Transverse colon (tissue), 4 donors: ENCODE measurements around the gene TPH1. TPM values are rescaled to one million over a fixed set of nuclear protein-coding genes. Genes with fewer than 3 reads are reported as not detected.

Experiments
- DNase-seq: peaks from one replicate; pipeline ENCODE4 v3.0.0-alpha.2; 2019
- H3K27ac ChIP-seq, 4 donors: fragments of 200-600 bp; sonication (generic); 2 replicates each; pipeline ENCODE4 v1.5.1; 2016 to 2018; ENCODE audit warnings: inconsistent platforms in 4 of 4
- H3K27me3 ChIP-seq: fragments of 200-600 bp; sonication (generic); 2 replicates; pipeline ENCODE4 v1.5.1; 2017; ENCODE audit warnings: inconsistent platforms
- H3K36me3 ChIP-seq, 4 donors: fragments of 200-600 bp; sonication (generic); 2 replicates each; pipeline ENCODE4 v1.5.1; 2017 to 2019; ENCODE audit warnings: inconsistent platforms in 4 of 4
- H3K4me1 ChIP-seq, 4 donors: fragments of 200-600 bp; sonication (generic); 2 replicates each; pipeline ENCODE4 v1.5.1; 2017 to 2020; ENCODE audit warnings: inconsistent platforms in 4 of 4
- H3K4me3 ChIP-seq, 4 donors: fragments of 200-600 bp; sonication (generic); 1 replicate in 1 of 4; 2 replicates in 3 of 4; pipeline versions ENCODE4 v1.5.1 to v1.6.1; 2017 to 2019; ENCODE audit warnings: inconsistent platforms in 4 of 4
- H3K9me3 ChIP-seq, 2 donors: fragments of 200-600 bp; sonication (generic); 2 replicates each; pipeline ENCODE4 v1.5.1; 2017 to 2019; ENCODE audit warnings: inconsistent platforms in 2 of 2
- EP300 ChIP-seq: sonication (generic); formaldehyde crosslinking; IDR thresholded peaks from one replicate; pipeline ENCODE4 v1.6.1; 2017; ENCODE audit warnings: antibody characterized with exemption, low read depth
- POLR2A ChIP-seq: fragments of 450-650 bp; IDR thresholded peaks from one replicate; pipeline ENCODE4 v1.6.1; 2016; ENCODE audit warnings: antibody characterized with exemption, mild to moderate bottlenecking, moderate library complexity
- POLR2AphosphoS5 ChIP-seq, 3 donors: sonication (generic); formaldehyde crosslinking; IDR thresholded peaks; one replicate each; pipeline ENCODE4 v1.6.1; 2016; ENCODE audit warnings: antibody characterized with exemption in 3 of 3
- WGBS, 2 donors: methylation state at CpG; one replicate each; pipeline ENCODE4 v1.1.5; 2018; ENCODE audit warnings: low coverage in 1 of 2; 5-methylcytosine and 5-hydroxymethylcytosine counted together
- in situ Hi-C, 4 donors: fragments of 200-750 bp; cut with MboI; loops; one replicate each; pipeline versions ENCODE4 v1.15.0 to v1.15.1; 2017; ENCODE audit warnings: low sequenced_read_pairs in 3 of 4, low pct_ligation_motif_present in 1 of 4, low pct_unique_long_range_greater_than_20kb in 1 of 4
- intact Hi-C: fragments of 100-400 bp; cut with DNase I; formaldehyde crosslinking; loops from one replicate; pipeline ENCODE4 v1.15.1; 2023; ENCODE audit warnings: low total_unique reads
- total RNA-seq, 4 donors: library from RNA; depleted of rRNA; stranded (reverse); fragments of >200 nt; gene quantifications; one replicate each; pipeline ENCODE4 v1.1.0, GENCODE V29; 2016
- TF ChIP-seq, protein P1 (sequence below), 5 experiments: fragments of 200-600 bp in 3 of 5; fragments of 450-650 bp in 2 of 5; sonication (generic) in 3 of 5; IDR thresholded peaks; 1 replicate in 2 of 5; 2 replicates in 3 of 5; pipeline ENCODE4 v1.5.1; 2016 to 2017; ENCODE audit warnings: antibody characterized with exemption in 5 of 5, inconsistent platforms in 3 of 5, mild to moderate bottlenecking in 2 of 5, moderate library complexity in 1 of 5

Gene TPH1
- total RNA-seq, 4 donors from 2014 or later = 1.1 to 18.3 (median 8.5) TPM

DNA sequence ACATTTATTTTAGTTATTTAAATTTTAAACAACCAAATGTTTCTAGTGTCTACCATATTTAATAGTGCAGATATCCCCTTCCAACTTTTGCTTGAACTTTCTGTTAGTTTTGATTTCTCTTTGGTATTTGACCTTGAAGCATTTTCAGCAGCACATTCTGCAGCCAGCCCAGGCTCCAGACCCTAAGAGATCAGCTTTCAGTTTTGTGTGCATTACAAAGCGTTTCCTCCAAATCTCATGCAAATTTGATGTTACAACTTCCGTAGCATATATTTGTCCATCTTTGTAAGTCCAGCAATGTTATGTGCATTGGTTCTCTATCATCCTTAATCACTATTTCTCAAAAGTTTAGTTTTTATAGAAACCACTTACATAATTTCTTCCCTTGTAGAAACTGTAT lies 18.6 kb downstream of the TPH1 start:
- 67 to 77% methylated on average over 2 of the region's 2 CpGs for WGBS, 2 donors
- Histone ChIP-seq H3K4me3 (no peak overlapping the region), H3K36me3 (no peaks in the 10 kb centered on the region), H3K4me1 (no peaks in the 10 kb centered on the region), H3K27me3 (no peaks in the 10 kb centered on the region), H3K27ac (no peak overlapping the region), H3K9me3 (no peaks in the 10 kb centered on the region)
- no peak for TF ChIP-seq EP300
- no peak for TF ChIP-seq POLR2AphosphoS5 (IDR thresholded peaks at IDR 0.05)
- TF ChIP-seq, protein P1, sequence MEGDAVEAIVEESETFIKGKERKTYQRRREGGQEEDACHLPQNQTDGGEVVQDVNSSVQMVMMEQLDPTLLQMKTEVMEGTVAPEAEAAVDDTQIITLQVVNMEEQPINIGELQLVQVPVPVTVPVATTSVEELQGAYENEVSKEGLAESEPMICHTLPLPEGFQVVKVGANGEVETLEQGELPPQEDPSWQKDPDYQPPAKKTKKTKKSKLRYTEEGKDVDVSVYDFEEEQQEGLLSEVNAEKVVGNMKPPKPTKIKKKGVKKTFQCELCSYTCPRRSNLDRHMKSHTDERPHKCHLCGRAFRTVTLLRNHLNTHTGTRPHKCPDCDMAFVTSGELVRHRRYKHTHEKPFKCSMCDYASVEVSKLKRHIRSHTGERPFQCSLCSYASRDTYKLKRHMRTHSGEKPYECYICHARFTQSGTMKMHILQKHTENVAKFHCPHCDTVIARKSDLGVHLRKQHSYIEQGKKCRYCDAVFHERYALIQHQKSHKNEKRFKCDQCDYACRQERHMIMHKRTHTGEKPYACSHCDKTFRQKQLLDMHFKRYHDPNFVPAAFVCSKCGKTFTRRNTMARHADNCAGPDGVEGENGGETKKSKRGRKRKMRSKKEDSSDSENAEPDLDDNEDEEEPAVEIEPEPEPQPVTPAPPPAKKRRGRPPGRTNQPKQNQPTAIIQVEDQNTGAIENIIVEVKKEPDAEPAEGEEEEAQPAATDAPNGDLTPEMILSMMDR (IDR thresholded peaks at IDR 0.05) = no peak
- no peak for TF ChIP-seq POLR2A
- DNase-seq = no peak
- intact Hi-C loops = no loop called here
- in situ Hi-C loops = no loop called here

DNA sequence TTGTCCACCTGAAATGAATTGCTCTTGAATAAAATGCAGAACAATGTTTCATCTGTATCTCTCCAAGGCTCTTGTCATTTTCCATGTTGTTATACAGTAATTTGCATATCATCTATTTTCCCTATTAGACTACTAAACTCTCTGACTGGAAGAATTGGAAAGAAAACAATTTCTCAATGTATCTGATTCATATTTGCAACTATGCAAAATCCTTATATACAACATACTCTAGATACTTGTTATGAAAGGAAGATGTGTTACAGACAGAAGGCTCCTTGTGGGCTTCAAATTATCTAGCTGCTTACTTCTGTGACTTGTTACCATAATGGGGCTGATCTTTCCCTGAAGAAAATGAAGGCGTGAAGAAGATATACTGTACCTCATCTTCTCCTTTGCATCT lies 23.6 kb downstream of the TPH1 start:
- no peak for TF ChIP-seq EP300
- TF ChIP-seq POLR2AphosphoS5 (IDR thresholded peaks at IDR 0.05) = no peak
- TF ChIP-seq POLR2A = no peak
- TF ChIP-seq, protein P1 (IDR thresholded peaks at IDR 0.05) = no peak

DNA sequence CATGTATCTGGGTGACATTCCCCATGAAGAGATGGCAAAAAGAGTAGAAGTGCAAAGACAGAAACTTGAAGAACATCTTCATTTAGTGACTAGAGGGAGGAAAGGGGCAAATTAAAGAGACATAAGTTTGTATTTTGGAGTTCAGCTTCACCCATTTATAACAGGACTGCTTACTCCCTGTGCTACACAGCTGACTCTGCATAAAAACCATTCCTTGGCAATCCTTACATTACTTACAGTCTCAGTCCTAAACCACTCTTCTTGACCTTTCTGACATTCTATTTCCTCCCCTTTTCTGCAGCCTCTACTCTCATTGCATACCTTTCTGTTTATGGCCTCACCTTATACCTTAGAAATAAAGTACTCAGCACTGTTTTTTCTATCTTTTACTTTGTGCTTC lies 26.4 kb downstream of the TPH1 start:
- in situ Hi-C loops (no loop called here), intact Hi-C loops (loop anchor here (10.0 kb wide), 1 partner anchor 85 kb away; the partner anchor contains the start of gene SAAL1)
- H3K4me3 ChIP-seq = no peak overlapping the region
- no peak overlapping the region for H3K27ac ChIP-seq
- H3K9me3 ChIP-seq = no peaks in the 10 kb centered on the region
- DNase-seq = no peak
- H3K4me1 ChIP-seq = no peaks in the 10 kb centered on the region
- no peaks in the 10 kb centered on the region for H3K27me3 ChIP-seq
- TF ChIP-seq POLR2AphosphoS5 (IDR thresholded peaks at IDR 0.05) = no peak
- no peak for TF ChIP-seq POLR2A
- TF ChIP-seq, protein P1 (IDR thresholded peaks at IDR 0.05) = no peak
- TF ChIP-seq EP300 = no peak
- no peaks in the 10 kb centered on the region for H3K36me3 ChIP-seq

More for the DNA sequence above, 23.6 kb downstream of the TPH1 start:
- 92 to 100% methylated on average over 1 of the region's 1 CpG for WGBS, 2 donors
- in situ Hi-C loops (no loop called here), intact Hi-C loops (no loop called here)
- Histone ChIP-seq H3K4me1 (no peaks in the 10 kb centered on the region), H3K27me3 (no peaks in the 10 kb centered on the region), H3K4me3 (no peak overlapping the region), H3K9me3 (no peaks in the 10 kb centered on the region), H3K27ac (no peak overlapping the region), H3K36me3 (no peaks in the 10 kb centered on the region)
- DNase-seq = no peak

DNA sequence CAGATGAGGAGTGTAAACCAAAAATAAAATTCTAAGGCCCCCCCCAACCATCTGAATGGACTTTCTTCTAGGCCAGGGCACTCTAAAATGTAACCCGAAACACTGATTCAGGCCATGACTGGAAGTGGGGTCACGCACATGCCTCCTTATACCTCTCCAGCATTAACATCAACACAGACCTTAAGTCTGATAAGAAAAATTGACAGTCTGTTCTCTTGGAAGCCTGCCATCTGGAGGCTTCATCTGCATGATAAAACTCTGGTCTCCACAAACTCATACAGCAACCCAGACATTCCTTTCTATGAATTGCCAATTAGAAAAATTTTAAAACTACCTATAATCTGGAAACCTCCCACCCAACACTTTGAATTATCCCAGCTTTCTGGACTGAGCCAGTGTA lies 29.3 kb downstream of the TPH1 start:
- intact Hi-C loops = loop anchor here (10.0 kb wide), 1 partner anchor 88 kb away; the partner anchor contains the start of gene SAAL1
- WGBS, 2 donors = 81 to 82% methylated on average over 2 of the region's 2 CpGs
- in situ Hi-C loops = no loop called here
- TF ChIP-seq POLR2AphosphoS5 (IDR thresholded peaks at IDR 0.05) (no peak), POLR2A (no peak), EP300 (no peak)
- TF ChIP-seq, protein P1 (IDR thresholded peaks at IDR 0.05) = no peak
- no peak overlapping the region for H3K4me3 ChIP-seq
- DNase-seq = no peak
- no peaks in the 10 kb centered on the region for H3K27me3 ChIP-seq
- peaks cover 2 to 15% (median 8%) of the 10 kb centered on the region in 4 donors for H3K4me1 ChIP-seq
- H3K36me3 ChIP-seq = no peaks in the 10 kb centered on the region
- H3K9me3 ChIP-seq = no peaks in the 10 kb centered on the region
- H3K27ac ChIP-seq = no peak overlapping the region
